Measurements from ENCODE around the gene MCM3AP. TPM values are rescaled to one million over a fixed set of nuclear protein-coding genes. Genes with fewer than 3 reads are reported as not detected.

Gene MCM3AP
- total RNA-seq, 1 experiment from 2014 or later, result 49.1 TPM

- in situ Hi-C loops (cut with HindIII; ENCODE audit: low pct_unique_long_range_greater_than_20kb, low sequenced_read_pairs), result no loop called here
- DNase-seq (ENCODE audit: low read depth, low spot score), result no peak
Measured at GRCh38 chr21:46215436-46216131, 69.8 kb downstream of the MCM3AP start.

GRCh38 chr21:46214478-46215340 lies 70.7 kb downstream of the MCM3AP start:
- in situ Hi-C loops (cut with HindIII; ENCODE audit: low pct_unique_long_range_greater_than_20kb, low sequenced_read_pairs), result no loop called here
- no peak for DNase-seq (ENCODE audit: low read depth, low spot score)

- in situ Hi-C loops (cut with HindIII; ENCODE audit: low pct_unique_long_range_greater_than_20kb, low sequenced_read_pairs), result no loop called here
Measured at GRCh38 chr21:46213620-46214286, 71.7 kb downstream of the MCM3AP start.

GRCh38 chr21:46212721-46213484 lies 72.5 kb downstream of the MCM3AP start:
- in situ Hi-C loops (cut with HindIII; ENCODE audit: low pct_unique_long_range_greater_than_20kb, low sequenced_read_pairs), result no loop called here
- no peak for DNase-seq (ENCODE audit: low read depth, low spot score)

More at GRCh38 chr21:46213620-46214286, 71.7 kb downstream of the MCM3AP start:
- no peak for DNase-seq (ENCODE audit: low read depth, low spot score)

GRCh38 chr21:46211786-46212720 lies 73.4 kb downstream of the MCM3AP start:
- in situ Hi-C loops (cut with HindIII; ENCODE audit: low pct_unique_long_range_greater_than_20kb, low sequenced_read_pairs), result no loop called here
- DNase-seq (ENCODE audit: low read depth, low spot score), result no peak

GRCh38 chr21:46211376-46211775 lies 74.0 kb downstream of the MCM3AP start:
- no peak for DNase-seq (ENCODE audit: low read depth, low spot score)

GRCh38 chr21:46210378-46211136 lies 74.9 kb downstream of the MCM3AP start:
- no peak for DNase-seq (ENCODE audit: low read depth, low spot score)
- in situ Hi-C loops (cut with HindIII; ENCODE audit: low pct_unique_long_range_greater_than_20kb, low sequenced_read_pairs), result no loop called here

More at GRCh38 chr21:46211376-46211775, 74.0 kb downstream of the MCM3AP start:
- in situ Hi-C loops (cut with HindIII; ENCODE audit: low pct_unique_long_range_greater_than_20kb, low sequenced_read_pairs), result no loop called here

GRCh38 chr21:46208761-46209721 lies 76.4 kb downstream of the MCM3AP start:
- in situ Hi-C loops (cut with HindIII; ENCODE audit: low pct_unique_long_range_greater_than_20kb, low sequenced_read_pairs), result no loop called here
- DNase-seq (ENCODE audit: low read depth, low spot score), result no peak

GRCh38 chr21:46207920-46208591 lies 77.4 kb downstream of the MCM3AP start:
- no peak for DNase-seq (ENCODE audit: low read depth, low spot score)
- in situ Hi-C loops (cut with HindIII; ENCODE audit: low pct_unique_long_range_greater_than_20kb, low sequenced_read_pairs), result no loop called here

- in situ Hi-C loops (cut with HindIII; ENCODE audit: low pct_unique_long_range_greater_than_20kb, low sequenced_read_pairs), result no loop called here
- DNase-seq (ENCODE audit: low read depth, low spot score), result no peak
Measured at GRCh38 chr21:46207006-46207919, 78.1 kb downstream of the MCM3AP start.

- in situ Hi-C loops (cut with HindIII; ENCODE audit: low pct_unique_long_range_greater_than_20kb, low sequenced_read_pairs), result no loop called here
- DNase-seq (ENCODE audit: low read depth, low spot score), result no peak
Measured at GRCh38 chr21:46206163-46207005, 79.0 kb downstream of the MCM3AP start.

GRCh38 chr21:46205766-46206162 lies 79.6 kb downstream of the MCM3AP start:
- no peak for DNase-seq (ENCODE audit: low read depth, low spot score)
- in situ Hi-C loops (cut with HindIII; ENCODE audit: low pct_unique_long_range_greater_than_20kb, low sequenced_read_pairs), result no loop called here

GRCh38 chr21:46205166-46205565 lies 80.2 kb downstream of the MCM3AP start:
- in situ Hi-C loops (cut with HindIII; ENCODE audit: low pct_unique_long_range_greater_than_20kb, low sequenced_read_pairs), result no loop called here
- no peak for DNase-seq (ENCODE audit: low read depth, low spot score)

Measured in SK-MEL-5 (cell line).